MM.1S (cell line): ENCODE measurements around the gene KDM3A.

ENCODE experiments used
- EZH2phosphoT487 ChIP-seq: fragments of 300-600 bp; sonication (generic); IDR thresholded peaks from 2 replicates; pipeline ENCODE4 v1.6.1; 2018; ENCODE audit warnings: antibody characterized with exemption, low read length
- TF ChIP-seq, protein P1 (sequence below): fragments of 300-600 bp; sonication (generic); IDR thresholded peaks from 2 replicates; pipeline ENCODE4 v1.5.1; 2016; ENCODE audit warnings: antibody characterized with exemption, low read length, mixed read lengths

- TF ChIP-seq, protein P1, sequence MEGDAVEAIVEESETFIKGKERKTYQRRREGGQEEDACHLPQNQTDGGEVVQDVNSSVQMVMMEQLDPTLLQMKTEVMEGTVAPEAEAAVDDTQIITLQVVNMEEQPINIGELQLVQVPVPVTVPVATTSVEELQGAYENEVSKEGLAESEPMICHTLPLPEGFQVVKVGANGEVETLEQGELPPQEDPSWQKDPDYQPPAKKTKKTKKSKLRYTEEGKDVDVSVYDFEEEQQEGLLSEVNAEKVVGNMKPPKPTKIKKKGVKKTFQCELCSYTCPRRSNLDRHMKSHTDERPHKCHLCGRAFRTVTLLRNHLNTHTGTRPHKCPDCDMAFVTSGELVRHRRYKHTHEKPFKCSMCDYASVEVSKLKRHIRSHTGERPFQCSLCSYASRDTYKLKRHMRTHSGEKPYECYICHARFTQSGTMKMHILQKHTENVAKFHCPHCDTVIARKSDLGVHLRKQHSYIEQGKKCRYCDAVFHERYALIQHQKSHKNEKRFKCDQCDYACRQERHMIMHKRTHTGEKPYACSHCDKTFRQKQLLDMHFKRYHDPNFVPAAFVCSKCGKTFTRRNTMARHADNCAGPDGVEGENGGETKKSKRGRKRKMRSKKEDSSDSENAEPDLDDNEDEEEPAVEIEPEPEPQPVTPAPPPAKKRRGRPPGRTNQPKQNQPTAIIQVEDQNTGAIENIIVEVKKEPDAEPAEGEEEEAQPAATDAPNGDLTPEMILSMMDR, result no peak
- TF ChIP-seq EZH2phosphoT487, result no peak
These were observed 2.6 kb downstream of the KDM3A start for GRCh38 chr2:86443631-86444350.
